Fibroblast of villous mesenchyme (primary cell): ENCODE results near the gene EXOC2. TPM values are rescaled to one million over a fixed set of nuclear protein-coding genes. Genes with fewer than 3 reads are reported as not detected.

Experiments
- DNase-seq: peaks from one replicate; pipeline ENCODE4 v3.0.0-alpha.2; 2010; ENCODE audit warnings: low read depth
- H3K4me3 ChIP-seq: 2 replicates; pipeline ENCODE4 v1.5.1; 2011; ENCODE audit warnings: low read depth, mild to moderate bottlenecking, low read length
- CTCF ChIP-seq: IDR thresholded peaks from 2 replicates; pipeline ENCODE4 v1.5.1; 2012; ENCODE audit warnings: low read depth, mild to moderate bottlenecking, low read length; ENCODE audit not compliant: insufficient read depth
- total RNA-seq: library from RNA; depleted of rRNA; stranded (reverse); fragments of >200 nt; gene quantifications from 2 replicates; pipeline ENCODE4 v1.2.3, GENCODE V29; 2012

Gene EXOC2
- total RNA-seq, 1 donor, result 29.8 TPM

GRCh38 chr6:452301-453067 is 240.5 kb downstream of the EXOC2 start:
- no peak overlapping the region for H3K4me3 ChIP-seq
- no peak for TF ChIP-seq CTCF
- DNase-seq, result no peak

DNA sequence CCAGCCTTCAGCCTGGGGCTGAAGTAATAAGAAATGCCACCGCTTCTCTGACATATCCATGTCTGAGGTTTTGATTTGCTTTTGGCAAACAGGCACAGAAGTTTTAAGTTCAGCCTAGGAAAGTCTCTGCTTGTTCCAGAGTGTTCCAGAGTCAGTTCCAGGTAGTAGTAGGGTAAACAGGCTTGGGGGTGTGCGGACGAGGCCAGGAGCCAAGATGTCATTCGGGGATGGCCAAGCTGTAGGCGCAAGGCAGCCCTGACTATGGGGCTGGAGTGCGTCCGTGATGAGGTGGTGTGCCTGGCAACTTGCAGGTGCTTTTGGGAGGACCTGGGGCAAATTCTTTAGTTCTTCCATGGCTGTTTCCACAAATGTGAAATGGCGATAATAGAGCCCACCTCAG is 241.1 kb downstream of the EXOC2 start:
- no peak for TF ChIP-seq CTCF
- DNase-seq, result no peak
- H3K4me3 ChIP-seq, result no peak overlapping the region

GRCh38 chr6:451336-451735 is 241.6 kb downstream of the EXOC2 start:
- no peak for DNase-seq
- no peak overlapping the region for H3K4me3 ChIP-seq
- TF ChIP-seq CTCF, result no peak

- TF ChIP-seq CTCF, result no peak
- DNase-seq, result no peak
- H3K4me3 ChIP-seq, result no peak overlapping the region
Measured at GRCh38 chr6:449486-450419, 243.2 kb downstream of the EXOC2 start.

DNA sequence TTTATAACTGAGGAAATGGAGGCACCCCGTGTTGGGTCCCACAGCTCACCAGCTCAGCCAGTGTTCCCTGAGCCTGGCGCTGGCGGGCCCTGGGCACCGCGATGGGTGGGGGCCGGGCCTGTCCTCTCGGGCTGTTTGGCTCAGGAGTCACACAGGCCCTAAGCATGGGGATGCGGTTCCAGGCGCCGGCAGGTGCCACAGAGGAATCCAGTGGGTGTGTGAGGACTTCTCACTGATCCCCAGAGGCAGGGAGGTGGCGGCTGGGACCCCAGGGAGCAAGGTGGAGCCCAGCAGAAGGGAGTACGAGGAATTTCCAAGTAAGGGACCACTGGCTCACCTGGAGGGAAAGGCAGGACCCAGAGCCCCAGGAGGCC is 243.9 kb downstream of the EXOC2 start:
- TF ChIP-seq CTCF, result no peak

DNA sequence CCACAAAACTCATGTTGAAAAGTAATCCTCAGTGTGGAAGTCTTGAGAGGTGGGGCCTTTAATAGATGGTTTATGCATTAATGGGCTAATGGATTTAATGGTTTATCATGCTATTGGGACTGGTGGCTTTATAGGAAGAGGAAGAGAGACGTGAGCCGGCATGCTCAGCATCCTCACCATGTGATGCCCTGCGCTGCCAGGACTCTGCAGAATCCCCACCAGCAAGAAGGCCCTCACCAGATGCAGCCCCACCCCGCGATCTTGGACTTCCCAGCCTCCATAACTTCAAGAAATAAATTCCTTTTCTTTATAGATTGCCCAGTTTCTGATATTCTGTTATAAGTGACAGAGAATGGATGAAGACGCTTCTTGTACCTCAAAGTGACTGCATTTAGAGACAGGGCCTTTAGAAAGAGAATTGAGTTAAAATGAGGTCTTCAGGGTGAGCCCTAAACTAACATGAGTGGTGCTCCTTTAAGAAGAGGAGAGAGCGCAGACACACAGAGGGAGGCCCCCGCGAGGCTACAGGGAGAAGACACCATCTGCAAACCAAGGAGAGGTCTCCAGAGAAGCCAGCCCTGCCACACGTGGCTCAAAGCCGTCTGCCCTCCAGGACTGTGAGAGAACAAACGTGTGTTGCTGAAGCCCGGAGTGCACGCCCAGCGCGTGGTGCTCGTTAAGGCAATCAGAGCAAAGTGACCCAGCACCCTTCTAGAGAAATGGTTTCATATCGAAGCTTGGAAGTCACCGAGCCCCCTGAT is 244.5 kb downstream of the EXOC2 start:
- DNase-seq, result no peak
- no peak for TF ChIP-seq CTCF
- H3K4me3 ChIP-seq, result no peak overlapping the region

More for the DNA sequence above, 243.9 kb downstream of the EXOC2 start:
- H3K4me3 ChIP-seq, result no peak overlapping the region
- no peak for DNase-seq
